GM19463 (cell line): ENCODE results near the gene DENND5B.

Experiments used
- ATAC-seq: cut with Tn5 transposase; IDR thresholded peaks from one replicate; pipeline ENCODE4 v1.9.1; 2021; ENCODE audit warnings: mild to moderate bottlenecking, moderate library complexity; ENCODE audit not compliant: unreplicated experiment

Gene DENND5B

GRCh38 chr12:31342286-31342685 is 248.7 kb downstream of the DENND5B start:
- ATAC-seq: no peak

GRCh38 chr12:31339831-31340622 is 250.9 kb downstream of the DENND5B start:
- ATAC-seq: no peak

DNA sequence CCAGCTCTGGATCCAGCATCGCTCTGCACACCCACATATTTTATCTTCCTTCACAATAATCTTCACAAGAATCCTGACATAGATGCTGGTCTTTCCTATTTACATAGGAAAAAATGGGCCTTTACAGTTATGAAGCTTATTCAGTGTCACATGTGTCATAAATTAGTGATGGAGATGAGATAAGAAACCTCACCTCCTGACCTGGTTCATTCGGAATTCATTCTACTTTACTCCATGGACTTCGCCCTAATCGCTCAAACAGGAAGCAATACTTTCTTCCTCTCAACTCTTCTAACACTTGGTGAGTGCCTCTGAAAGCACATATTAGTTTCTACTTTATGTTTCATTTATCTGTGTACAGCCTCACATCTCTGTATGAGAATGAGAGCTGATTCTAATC is 253.0 kb downstream of the DENND5B start:
- ATAC-seq: no peak
